T-helper 1 cell treated with Interleukin-12 subunit alpha and Interleukin-12 subunit beta and Interleukin-4 antibody, amounts not matched to agents 30 ng/mL and 1 ng/mL, for 36 hours (primary cell): ENCODE results near the gene STAMBPL1. TPM values are rescaled to one million over a fixed set of nuclear protein-coding genes. Genes with fewer than 3 reads are reported as not detected.

Experiments used
- intact Hi-C: fragments of 100-400 bp; cut with micrococcal nuclease; formaldehyde crosslinking; loops from one replicate; pipeline ENCODE4 v1.15.1; 2024
- total RNA-seq: library from RNA; stranded (reverse); gene quantifications from 2 replicates; pipeline ENCODE4 v1.2.3, GENCODE V29; 2022

STAMBPL1 gene
- total RNA-seq, 1 donor from 2014 or later = 44.3 TPM

GRCh38 chr10:88889559-88890337 is 9.7 kb downstream of the STAMBPL1 start:
- intact Hi-C loops = loop anchor here (1.0 to 10.0 kb wide), 2 partner anchors 8 to 755 kb away; partner anchors contain the start of gene PANK1

- intact Hi-C loops = no loop called here
Observed at GRCh38 chr10:88890681-88891381, 10.8 kb downstream of the STAMBPL1 start.

- intact Hi-C loops = no loop called here
Observed at GRCh38 chr10:88892222-88892967, 12.3 kb downstream of the STAMBPL1 start.

- intact Hi-C loops = no loop called here
Observed at GRCh38 chr10:88893611-88894010, 13.6 kb downstream of the STAMBPL1 start.

GRCh38 chr10:88895250-88895649 is 15.2 kb downstream of the STAMBPL1 start:
- intact Hi-C loops = no loop called here

- intact Hi-C loops = no loop called here
Observed at GRCh38 chr10:88896372-88896993, 16.4 kb downstream of the STAMBPL1 start.

DNA sequence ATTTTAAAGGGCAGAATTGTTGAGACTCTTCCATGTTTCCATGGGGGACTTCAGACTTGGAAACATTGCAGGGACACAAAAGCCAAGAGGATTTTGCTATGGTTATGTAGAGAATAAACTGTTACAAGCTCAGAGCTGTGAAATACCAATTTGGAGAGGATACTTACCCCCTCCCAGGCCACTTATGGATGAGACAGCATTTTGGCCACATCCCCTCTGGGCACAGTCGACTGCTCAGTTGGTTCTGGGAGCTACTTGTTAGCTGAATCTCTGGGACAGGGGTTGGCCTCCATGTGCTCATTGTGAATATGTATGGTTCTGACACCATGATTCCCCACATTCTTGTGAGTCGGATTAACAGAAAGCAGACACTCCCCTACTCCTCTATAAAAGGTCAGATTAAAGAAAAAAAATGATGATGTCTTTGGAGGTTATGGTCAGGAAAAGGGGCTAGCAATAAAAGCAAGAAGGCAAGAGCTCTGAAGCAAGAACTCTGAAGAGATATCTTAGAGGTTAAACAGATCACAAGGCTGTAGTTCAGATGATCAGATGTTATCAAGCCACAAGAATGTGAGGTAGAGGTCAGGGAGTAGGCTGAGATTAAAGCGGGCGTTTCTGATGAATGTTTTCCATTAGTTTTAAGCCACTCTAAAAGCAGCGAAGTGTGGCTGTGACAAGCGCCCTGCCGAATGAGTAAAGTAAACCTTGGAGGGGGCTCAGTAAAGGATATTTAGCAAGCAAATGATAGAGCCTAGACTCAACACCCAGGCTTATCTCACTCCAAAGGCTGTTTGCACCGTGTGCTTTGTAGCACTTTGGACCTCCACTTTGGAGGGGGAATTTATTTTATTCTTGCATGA is 17.2 kb downstream of the STAMBPL1 start:
- intact Hi-C loops = loop anchor here (1.0 kb wide), 1 partner anchor 8 kb away; no protein-coding TSS in a partner anchor

DNA sequence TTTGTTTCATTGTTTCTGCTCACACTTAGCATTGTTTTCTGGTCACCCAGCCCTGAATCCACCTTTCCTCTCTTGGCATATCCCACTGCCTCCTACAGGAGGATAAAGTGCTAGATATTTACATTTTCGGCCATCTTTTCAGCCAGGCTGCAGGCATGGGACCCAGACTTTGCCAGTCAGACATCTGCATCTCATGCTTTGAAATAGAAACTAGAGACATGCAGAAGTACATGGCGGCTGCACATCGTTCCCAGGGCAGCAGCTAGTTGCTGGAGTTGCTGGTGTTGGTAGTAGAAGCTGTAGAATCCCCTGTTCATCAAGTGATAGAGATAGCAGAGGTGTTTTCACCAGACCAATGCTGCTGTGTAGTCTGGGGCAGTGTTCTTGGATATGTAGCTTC is 18.7 kb downstream of the STAMBPL1 start:
- intact Hi-C loops = no loop called here

DNA sequence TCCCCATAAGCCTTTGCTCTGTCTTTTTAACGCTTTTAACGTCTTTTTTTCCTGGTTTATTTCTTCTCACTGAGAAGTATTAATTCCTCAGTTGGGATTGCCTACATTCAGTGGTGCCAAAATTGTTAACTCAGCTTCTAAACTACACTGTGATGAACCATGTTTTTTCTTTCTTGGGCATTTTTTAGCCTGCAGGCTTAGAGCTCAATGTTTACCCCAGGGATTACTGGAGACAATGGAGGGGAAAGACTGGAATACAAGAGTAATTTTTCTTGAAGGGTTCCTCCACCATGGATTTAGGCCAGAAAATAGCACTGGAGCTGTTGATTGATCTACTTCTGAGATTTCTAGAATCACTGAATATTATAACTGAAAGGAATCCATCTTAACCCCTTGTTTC is 19.8 kb downstream of the STAMBPL1 start:
- intact Hi-C loops = no loop called here

DNA sequence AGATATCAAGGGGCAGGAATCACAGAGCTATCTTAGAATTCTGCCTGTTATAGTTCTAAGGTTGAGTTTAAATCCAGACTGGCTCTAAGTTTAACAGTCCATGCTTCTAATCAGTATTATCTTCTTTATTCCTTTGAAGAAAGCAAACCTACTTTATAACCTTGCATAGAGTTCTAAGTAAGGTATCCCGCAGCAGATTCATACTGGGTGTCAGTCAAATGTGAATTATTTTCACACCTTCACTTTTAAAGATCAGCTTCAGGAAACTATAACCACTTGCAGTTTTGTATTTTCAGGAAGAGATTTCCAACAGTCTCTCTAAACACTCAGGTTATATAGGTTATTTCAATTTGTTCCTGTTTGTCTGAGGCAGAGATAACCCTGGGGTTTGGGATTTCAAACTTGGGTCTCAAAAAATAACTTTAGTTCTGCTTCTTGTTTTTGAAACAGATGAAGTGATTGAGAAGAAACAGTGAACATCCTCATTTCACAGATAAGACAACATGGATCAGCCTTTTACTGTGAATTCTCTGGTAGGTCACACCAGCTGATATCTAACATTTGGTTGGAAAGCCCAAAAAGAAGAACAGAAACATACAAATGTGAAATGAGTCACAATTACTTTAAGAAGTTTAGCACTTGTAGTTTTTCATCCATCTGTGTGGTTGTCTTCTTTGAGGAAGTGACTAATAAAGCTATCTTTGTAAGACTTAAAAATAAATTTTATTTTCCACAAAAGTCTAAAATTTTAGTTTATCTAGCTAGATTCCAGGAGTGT is 21.4 kb downstream of the STAMBPL1 start:
- intact Hi-C loops = loop anchor here (1.0 kb wide), 2 partner anchors 21 to 66 kb away; partner anchors contain the start of gene STAMBPL1

- intact Hi-C loops = loop anchor here (1.0 kb wide), 2 partner anchors 22 to 67 kb away; partner anchors contain the start of gene STAMBPL1
Observed at GRCh38 chr10:88901984-88902789, 22.1 kb downstream of the STAMBPL1 start.

DNA sequence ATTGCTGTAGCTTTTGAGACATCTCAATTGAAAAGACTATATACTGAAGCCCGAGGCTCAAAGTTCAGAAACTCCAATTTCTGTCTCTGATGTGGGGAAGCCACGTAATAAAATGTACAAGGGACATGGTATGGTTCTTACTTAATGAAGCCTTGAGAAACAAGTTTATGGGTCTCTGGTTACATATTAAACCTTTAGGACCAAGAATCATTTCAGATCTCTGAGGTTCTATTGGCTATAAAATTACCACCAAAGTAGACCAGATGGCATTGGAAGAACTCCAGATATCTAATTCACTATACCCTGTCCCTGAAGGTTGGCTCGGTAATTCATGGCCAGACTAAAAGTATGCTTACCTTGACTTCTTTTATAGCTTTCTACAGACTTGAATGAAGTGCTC is 23.7 kb downstream of the STAMBPL1 start:
- intact Hi-C loops = no loop called here

DNA sequence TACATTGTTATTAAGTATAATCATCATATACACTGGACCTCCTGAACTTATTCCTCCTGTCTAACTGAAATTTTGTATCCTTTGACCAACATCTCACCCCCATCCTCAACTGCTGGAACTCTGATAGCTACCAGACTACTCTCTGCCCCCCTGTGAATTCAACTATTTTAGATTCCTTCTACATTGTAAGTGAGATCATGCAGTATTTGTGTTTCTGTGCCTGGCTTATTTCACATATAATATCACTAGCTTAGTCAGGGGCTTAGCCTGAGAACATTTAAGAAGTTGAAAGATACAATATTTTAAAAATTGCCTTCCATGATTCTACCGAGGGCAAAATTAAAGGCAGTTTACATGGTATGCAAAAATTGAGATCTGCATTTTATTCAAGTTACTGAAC is 26.9 kb downstream of the STAMBPL1 start:
- intact Hi-C loops = no loop called here

DNA sequence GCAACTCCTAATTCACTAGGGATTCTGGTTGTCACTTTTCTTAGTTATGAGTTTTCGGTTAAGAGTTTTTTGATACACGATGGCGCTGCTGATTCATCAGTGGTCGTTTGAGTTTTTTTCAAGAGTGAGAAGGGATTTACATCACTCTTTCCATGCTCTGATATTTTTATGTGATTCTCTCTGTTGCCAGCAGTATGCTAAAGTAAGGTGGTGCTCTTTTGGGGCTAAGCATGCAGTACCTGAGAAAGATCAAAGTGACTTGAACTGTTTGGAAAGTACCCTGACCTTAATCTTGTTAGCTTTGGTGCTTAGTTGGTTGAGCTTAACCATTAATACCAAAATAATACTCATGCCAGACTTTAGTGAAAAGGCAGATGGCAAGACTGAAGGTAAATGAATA is 28.1 kb downstream of the STAMBPL1 start:
- intact Hi-C loops = no loop called here

GRCh38 chr10:88911116-88911515 is 31.1 kb downstream of the STAMBPL1 start:
- intact Hi-C loops = no loop called here

DNA sequence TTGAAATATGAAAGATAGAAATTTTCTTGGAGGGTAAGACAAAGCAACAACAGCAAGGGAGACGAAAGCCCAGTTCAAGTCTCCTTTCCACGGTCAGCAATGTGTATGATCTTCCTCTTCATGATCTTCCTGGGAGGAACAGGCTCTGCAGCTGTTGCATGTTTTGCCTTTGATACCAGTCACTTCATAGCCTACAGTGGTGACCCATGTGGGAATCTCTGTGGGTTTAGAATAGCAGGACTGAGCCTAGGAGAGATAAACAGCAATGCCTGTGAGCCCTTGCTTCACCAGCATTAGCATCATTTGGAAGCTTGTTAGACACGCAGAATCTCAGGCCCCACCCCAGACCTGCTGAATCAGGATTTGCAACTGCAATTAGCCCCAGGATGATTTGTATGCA is 31.8 kb downstream of the STAMBPL1 start:
- intact Hi-C loops = no loop called here

DNA sequence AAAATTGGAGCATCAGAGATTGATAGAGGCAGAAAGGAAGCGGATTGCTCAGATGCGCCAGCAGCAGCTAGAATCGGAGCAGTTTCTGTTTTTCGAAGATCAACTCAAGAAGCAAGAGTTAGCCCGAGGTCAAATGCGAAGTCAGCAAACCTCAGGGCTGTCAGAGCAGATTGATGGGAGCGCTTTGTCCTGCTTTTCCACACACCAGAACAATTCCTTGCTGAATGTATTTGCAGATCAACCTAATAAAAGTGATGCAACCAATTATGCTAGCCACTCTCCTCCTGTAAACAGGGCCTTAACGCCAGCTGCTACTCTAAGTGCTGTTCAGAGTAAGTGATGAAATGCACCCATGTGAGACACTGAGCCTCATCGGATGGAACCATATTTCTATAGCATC is 33.1 kb downstream of the STAMBPL1 start:
- intact Hi-C loops = no loop called here

GRCh38 chr10:88913788-88914187 is 33.7 kb downstream of the STAMBPL1 start:
- intact Hi-C loops = no loop called here

DNA sequence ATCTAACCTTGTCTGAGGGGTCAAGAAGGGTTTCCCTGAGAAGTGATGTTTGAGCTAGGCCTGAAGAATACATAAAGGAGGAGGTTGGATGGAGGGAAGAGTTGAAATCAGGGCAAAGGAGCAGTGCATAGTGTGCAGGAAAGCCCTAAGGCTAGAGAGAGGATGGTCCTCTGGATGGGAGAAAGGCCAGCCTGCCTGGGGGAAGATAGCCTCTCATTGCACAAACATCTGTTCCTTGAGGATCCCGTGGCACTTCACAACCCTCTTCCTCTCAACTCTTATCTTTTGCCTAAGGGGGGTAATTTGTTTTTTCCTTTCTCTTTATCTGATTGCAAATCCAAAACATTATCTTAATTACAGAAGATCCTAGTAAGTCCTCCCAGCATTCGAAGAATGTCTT is 35.7 kb downstream of the STAMBPL1 start:
- intact Hi-C loops = no loop called here
